Measurements from ENCODE around the gene RFX4. TPM values are rescaled to one million over a fixed set of nuclear protein-coding genes. Genes with fewer than 3 reads are reported as not detected.

Gene RFX4
- total RNA-seq, 4 donors from 2014 or later = not detected

GRCh38 chr12:106791531-106791930 is 208.7 kb downstream of the RFX4 start:
- Histone ChIP-seq H3K4me1 (peaks cover 3% of the 10 kb centered on the region), H3K4me3 (no peak overlapping the region), H3K36me3 (no peaks in the 10 kb centered on the region), H3K9me3 (no peaks in the 10 kb centered on the region), H3K27ac (no peak overlapping the region), H3K27me3 (no peaks in the 10 kb centered on the region)
- TF ChIP-seq EP300 (IDR thresholded peaks at IDR 0.05) (no peak), POLR2A (IDR thresholded peaks at IDR 0.05) (no peak), POLR2AphosphoS5 (IDR thresholded peaks at IDR 0.05) (no peak)
- TF ChIP-seq, protein P1, sequence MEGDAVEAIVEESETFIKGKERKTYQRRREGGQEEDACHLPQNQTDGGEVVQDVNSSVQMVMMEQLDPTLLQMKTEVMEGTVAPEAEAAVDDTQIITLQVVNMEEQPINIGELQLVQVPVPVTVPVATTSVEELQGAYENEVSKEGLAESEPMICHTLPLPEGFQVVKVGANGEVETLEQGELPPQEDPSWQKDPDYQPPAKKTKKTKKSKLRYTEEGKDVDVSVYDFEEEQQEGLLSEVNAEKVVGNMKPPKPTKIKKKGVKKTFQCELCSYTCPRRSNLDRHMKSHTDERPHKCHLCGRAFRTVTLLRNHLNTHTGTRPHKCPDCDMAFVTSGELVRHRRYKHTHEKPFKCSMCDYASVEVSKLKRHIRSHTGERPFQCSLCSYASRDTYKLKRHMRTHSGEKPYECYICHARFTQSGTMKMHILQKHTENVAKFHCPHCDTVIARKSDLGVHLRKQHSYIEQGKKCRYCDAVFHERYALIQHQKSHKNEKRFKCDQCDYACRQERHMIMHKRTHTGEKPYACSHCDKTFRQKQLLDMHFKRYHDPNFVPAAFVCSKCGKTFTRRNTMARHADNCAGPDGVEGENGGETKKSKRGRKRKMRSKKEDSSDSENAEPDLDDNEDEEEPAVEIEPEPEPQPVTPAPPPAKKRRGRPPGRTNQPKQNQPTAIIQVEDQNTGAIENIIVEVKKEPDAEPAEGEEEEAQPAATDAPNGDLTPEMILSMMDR (IDR thresholded peaks at IDR 0.05) = no peak
- no peak for DNase-seq (ENCODE audit: low spot score in 2 of 2)

GRCh38 chr12:106794369-106794768 is 211.6 kb downstream of the RFX4 start:
- H3K4me3 ChIP-seq = no peak overlapping the region
- no peak overlapping the region for H3K27ac ChIP-seq
- TF ChIP-seq, protein P1 (IDR thresholded peaks at IDR 0.05) = no peak
- TF ChIP-seq POLR2AphosphoS5 (IDR thresholded peaks at IDR 0.05) = no peak
- no peak for TF ChIP-seq POLR2A (IDR thresholded peaks at IDR 0.05)
- no peak for TF ChIP-seq EP300 (IDR thresholded peaks at IDR 0.05)
- H3K4me1 ChIP-seq = peaks cover 3% of the 10 kb centered on the region
- 89% methylated on average over 1 of the region's 1 CpG for WGBS
- no peaks in the 10 kb centered on the region for H3K9me3 ChIP-seq
- no peaks in the 10 kb centered on the region for H3K36me3 ChIP-seq
- no peaks in the 10 kb centered on the region for H3K27me3 ChIP-seq
- DNase-seq (ENCODE audit: low spot score in 2 of 2) = no peak

GRCh38 chr12:106801167-106801708 is 218.4 kb downstream of the RFX4 start:
- no peak overlapping the region for H3K4me3 ChIP-seq
- H3K4me1 ChIP-seq = no peaks in the 10 kb centered on the region
- no peak for DNase-seq (ENCODE audit: low spot score in 2 of 2)
- TF ChIP-seq EP300 (IDR thresholded peaks at IDR 0.05) (no peak), POLR2A (IDR thresholded peaks at IDR 0.05) (no peak), POLR2AphosphoS5 (IDR thresholded peaks at IDR 0.05) (no peak)
- TF ChIP-seq, protein P1 (IDR thresholded peaks at IDR 0.05) = no peak
- H3K36me3 ChIP-seq = peaks cover 6% of the 10 kb centered on the region
- no peak overlapping the region for H3K27ac ChIP-seq
- WGBS = 45% methylated on average over 1 of the region's 1 CpG
- H3K9me3 ChIP-seq = no peaks in the 10 kb centered on the region
- no peaks in the 10 kb centered on the region for H3K27me3 ChIP-seq

DNA sequence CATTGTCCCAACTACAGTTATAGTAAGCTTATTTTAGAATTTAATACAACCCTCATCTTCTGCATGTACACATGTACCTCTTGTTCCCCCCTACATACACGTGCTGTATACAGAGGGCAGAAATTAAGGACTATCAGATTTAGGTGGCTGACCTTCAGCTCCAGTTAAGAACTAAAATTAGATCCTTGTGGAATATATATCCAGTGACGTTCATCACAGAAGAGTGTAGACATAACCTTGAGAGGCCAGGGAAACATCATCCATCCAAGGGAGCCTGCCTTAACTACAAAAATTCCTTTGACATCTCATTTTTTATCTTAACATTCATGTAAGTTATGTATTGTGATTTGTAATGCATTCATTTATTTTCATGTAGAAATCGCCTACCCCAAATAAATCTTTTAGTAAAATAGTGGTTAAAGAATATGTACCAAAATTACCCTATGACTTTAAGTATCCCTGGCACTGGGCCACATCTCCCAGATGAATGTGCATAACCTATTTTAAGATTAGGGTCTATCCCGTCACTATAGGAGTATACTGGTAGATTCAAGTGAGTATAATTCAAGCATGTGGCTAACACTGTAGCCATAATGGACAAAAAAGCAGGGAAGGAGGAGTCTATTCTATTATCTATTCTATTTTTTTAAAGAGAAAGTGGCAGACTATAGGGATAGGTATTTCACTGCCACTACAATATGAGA is 219.2 kb downstream of the RFX4 start:
- no peaks in the 10 kb centered on the region for H3K27me3 ChIP-seq
- no peak overlapping the region for H3K4me3 ChIP-seq
- H3K9me3 ChIP-seq = no peaks in the 10 kb centered on the region
- H3K36me3 ChIP-seq = peaks cover 8% of the 10 kb centered on the region
- TF ChIP-seq EP300 (IDR thresholded peaks at IDR 0.05) (no peak), POLR2A (IDR thresholded peaks at IDR 0.05) (no peak), POLR2AphosphoS5 (IDR thresholded peaks at IDR 0.05) (no peak)
- TF ChIP-seq, protein P1 (IDR thresholded peaks at IDR 0.05) = no peak
- WGBS = 85% methylated on average over 4 of the region's 4 CpGs
- no peak overlapping the region for H3K27ac ChIP-seq
- no peaks in the 10 kb centered on the region for H3K4me1 ChIP-seq
- DNase-seq (ENCODE audit: low spot score in 2 of 2) = no peak

DNA sequence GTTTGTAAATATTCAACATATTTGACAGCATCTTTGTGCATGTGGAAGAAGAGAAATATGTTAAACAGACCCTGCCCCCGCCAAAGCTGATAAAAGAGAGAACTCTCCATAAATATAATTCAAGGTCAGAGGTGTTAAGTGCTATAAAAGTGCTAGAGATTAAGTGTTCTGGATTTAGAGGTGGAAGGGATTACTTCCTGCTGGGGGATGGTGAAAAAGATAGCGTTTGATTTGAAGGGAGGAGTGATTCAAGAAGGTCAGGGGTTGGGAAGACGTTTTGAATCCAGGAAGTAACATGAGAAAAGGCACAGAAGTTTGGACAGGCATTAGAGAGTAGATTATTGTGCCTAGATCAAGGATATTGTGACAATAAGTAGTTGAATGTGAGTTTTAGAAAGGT is 221.9 kb downstream of the RFX4 start:
- no peak for DNase-seq (ENCODE audit: low spot score in 2 of 2)
- H3K4me3 ChIP-seq = no peak overlapping the region
- peaks cover 8% of the 10 kb centered on the region for H3K36me3 ChIP-seq
- H3K27me3 ChIP-seq = no peaks in the 10 kb centered on the region
- TF ChIP-seq POLR2AphosphoS5 (IDR thresholded peaks at IDR 0.05) = no peak
- TF ChIP-seq POLR2A (IDR thresholded peaks at IDR 0.05) = no peak
- TF ChIP-seq EP300 (IDR thresholded peaks at IDR 0.05) = no peak
- TF ChIP-seq, protein P1 (IDR thresholded peaks at IDR 0.05) = no peak
- no peaks in the 10 kb centered on the region for H3K4me1 ChIP-seq
- H3K9me3 ChIP-seq = no peaks in the 10 kb centered on the region
- WGBS = 68% methylated on average over 3 of the region's 3 CpGs
- H3K27ac ChIP-seq = no peak overlapping the region
